NCI-H345 treated with DMSO at 0.1 percent for 48 hours (cell line): ENCODE measurements around the gene CAPZA2.
"Not testable (repeated sequence)": the region's sequence is repeated elsewhere in the genome, so short reads cannot be mapped to it uniquely, and the experiment has no call there.

Experiments used
- DNase-seq: peaks from one replicate; lab custom pipeline; 2025; ENCODE audit not compliant: unreplicated experiment; lab: John Stamatoyannopoulos, UW

Gene CAPZA2

DNA sequence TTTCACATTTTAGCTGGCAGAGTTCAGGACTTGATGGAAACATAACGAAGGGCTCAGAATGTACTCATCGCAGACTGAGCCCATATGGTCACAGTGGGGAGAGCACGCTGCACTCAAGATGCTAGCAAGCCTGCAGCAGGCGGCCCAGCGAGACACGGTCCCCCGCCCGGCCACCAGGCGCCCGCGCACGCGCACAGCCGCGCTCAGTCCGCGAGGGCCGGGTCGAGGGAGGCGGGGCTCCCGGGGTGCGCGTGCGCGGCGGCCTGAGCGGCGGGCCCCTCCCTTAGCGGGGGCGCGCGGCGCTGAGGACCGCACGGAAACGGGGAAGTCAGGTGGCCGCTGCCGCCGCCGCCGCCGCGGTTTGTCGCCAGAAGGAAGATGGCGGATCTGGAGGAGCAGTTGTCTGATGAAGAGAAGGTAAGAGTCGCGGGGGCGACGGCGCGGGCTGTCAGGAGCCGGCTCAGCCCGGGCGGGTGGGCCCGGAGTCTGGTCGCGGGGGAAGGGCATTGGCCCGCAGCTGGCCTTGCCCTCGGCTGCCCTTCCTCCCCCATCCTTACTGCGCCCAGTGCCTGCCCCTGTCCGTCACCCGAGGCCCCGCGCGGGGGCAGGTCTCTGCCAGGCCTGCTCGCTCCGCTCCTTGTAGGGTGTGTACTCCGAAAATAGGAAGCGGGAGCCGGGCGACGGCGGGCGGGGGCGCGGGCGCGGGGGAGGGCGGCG, at the start of gene CAPZA2:
TSS of gene CAPZA2 (plus strand) at position 354 of the 717 bp plus-strand sequence. CDS start at position 379, 25 bp downstream.
- DNase-seq, result peak; percentile 92

DNA sequence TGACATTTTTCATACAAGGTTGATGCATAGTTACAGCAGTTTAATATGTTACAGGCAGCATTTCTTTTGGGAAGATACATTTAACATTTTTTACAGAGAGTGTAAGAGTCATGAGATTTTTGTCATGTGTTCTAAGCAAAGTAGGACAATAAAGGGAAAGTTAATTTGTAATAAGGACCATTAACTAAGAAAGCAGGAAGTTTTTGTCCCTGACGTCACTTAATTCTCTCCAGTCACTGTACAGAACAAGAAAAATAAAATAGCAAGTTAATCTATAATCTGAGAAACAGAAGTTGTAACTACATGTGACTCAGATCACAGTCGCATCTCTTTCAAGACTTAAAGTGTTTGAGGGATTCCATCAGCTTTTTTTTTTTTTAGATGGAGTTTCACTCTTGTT, 49.5 kb upstream of the CAPZA2 start:
- no peak for DNase-seq

DNA sequence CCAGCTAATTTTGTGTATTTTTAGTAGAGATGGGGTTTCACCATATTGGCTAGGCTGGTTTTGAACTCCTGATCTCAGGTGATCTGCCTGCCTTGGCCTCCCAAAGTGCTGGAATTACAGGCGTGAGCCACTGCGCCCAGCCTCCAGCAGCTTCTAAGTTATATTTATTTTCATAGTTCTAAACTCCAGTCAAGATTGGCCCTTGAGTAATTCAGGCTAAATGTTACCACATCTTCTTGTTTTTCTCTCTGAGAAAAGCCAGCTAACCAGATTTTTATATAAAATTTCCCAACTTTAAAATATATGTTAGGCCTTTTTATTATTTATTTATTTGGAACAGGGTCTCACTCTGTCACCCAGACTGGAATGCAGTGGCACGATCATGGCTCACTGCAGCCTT, 49.0 kb upstream of the CAPZA2 start:
- not testable (repeated sequence) for DNase-seq

DNA sequence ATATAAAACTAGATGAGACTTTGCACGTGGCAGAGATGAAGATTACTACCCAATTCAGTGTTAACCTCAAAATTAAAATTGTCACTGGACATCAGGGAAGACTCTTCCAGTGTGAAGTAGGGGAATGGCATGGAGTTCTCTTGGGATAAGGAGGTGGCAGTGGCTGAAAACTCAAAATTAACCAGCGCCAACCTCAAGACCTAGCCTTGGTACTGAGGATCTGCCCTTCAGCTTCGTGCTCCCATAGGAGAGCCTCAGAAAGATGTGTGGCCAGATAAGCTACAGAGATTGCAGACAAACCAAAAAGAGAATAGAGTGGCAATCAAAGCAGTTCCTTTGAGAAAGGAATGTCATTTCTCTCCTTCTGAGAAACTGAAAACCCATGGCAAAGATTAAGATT, 47.3 kb upstream of the CAPZA2 start:
- DNase-seq, result no peak

DNA sequence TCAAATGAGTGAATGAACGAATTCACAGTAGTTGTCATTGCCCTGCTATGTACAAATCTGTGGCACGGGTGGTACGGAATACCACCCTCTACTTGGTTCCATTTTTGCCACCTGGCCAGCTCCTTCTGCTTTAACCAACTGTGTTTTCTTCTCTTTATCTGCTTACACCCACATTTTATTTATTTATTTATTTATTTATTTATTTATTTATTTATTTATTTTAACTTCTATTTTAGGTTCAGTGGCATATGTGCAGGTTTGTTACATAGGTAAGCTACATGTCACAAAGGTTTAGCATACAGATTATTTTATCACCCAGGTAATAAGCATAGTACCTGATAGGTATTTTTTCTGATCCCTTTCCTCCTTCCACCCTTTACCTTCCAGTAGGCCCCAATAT, 42.2 kb upstream of the CAPZA2 start:
- no peak for DNase-seq

DNA sequence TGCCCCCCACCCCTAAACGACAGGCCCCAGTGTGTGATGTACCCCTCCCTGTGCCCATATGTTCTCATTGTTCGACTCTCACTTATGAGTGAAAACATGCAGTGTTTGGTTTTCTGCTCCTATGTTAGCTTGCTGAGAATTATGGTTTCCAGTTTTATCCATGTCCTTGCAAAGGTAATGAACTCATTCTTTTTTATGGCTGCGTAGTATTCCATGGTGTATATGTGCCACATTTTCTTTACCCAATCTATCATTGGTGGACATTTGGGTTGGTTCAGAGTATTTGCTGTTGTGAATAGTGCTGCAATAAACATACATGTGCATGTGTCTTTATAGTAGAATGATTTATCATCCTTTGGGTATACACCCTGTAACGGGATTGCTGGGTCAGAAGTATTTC, 40.7 kb upstream of the CAPZA2 start:
- DNase-seq, result not testable (repeated sequence)

DNA sequence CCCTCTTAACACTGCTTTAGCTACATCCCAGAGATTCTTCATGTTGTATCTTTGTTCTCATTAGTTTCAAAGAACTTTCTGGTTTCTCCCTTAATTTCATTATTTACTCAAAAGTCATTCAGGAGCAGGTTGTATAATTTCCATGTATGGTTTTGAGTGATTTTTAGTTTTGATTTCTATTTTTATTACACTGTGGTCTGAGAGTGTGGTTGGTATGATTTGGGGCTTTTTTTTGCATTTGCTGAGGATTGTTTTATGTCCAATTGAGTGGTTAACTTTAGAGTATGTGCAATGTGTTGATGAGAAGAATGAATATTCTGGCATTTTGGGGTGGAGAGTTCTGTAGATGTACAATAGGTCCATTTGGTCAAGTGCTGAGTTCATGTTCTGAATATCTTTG, 37.9 kb upstream of the CAPZA2 start:
- no peak for DNase-seq

DNA sequence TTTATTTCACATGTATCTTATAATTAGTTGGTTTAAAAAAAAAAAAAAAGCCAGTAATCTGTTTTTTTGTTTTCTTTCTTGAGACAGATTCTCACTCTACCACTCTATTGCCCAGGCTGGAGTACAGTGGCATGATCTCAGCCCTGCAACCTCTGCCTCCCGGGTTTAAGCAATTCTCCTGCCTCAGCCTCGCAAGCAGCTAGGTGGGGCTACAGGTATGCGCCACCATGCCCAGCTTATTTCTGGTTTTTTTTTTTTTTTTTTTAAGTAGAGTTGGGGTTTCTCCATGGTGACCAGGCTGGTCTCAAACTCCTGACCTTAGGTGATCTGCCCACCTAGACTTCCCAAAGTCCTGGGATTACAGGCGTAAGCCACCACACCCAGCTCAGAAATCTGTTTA, 34.1 kb upstream of the CAPZA2 start:
- DNase-seq, result no peak

DNA sequence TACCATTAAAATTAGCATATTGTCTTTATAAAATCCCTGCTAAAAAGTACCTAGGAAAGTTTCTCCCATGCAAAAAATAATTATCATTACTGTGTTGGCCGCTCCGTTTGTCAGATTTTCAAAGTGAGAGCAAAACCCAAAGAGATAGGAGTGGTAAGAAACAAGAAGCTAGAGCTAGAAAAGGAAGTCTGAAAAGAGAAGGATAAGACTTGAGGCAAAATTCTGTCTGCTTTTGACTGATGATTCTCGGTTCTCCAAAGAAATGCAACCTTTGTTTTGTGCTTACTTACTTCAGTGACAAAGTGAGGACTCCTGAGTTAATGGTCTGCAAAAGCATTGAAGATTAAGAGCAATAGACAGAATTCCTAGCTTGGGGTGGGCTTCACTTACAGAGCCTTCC, 33.3 kb upstream of the CAPZA2 start:
- no peak for DNase-seq

DNA sequence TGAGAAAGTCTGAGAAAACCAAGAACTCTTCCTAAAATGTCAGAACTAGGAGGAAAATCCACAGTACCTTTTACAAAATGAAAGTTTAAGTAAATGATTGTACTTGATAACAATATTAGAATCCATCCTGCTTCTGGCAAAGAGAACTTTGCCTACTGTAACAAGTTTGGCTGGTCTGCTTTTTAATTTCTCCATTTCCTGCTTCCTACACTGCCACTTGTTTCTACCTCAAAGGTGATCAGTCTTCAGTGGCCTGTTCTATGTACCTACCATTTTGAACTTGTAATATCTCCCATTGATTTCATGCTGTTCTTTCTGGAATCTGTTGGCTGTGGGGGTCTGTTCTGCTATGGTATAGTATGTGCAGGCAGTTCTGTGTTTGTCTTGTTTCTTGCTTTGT, 32.9 kb upstream of the CAPZA2 start:
- no peak for DNase-seq

DNA sequence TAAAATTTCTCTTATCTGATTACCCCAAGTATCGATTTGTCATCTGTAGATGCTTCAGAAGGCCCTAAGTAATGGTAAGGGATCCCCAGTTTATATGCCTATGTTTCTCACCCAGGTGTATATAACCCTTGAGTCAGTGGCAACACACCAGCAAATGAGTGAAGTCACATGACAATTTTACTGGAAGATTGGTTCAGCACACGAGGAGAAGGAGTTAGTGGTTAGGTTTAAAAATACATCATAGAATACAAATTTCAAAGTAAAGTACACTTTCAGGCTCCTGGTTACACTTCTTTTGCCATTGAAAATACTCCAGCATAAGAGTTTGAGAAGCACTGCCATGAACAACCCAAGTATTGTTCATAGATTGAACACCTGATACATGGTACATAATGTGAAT, 29.7 kb upstream of the CAPZA2 start:
- DNase-seq, result no peak

DNA sequence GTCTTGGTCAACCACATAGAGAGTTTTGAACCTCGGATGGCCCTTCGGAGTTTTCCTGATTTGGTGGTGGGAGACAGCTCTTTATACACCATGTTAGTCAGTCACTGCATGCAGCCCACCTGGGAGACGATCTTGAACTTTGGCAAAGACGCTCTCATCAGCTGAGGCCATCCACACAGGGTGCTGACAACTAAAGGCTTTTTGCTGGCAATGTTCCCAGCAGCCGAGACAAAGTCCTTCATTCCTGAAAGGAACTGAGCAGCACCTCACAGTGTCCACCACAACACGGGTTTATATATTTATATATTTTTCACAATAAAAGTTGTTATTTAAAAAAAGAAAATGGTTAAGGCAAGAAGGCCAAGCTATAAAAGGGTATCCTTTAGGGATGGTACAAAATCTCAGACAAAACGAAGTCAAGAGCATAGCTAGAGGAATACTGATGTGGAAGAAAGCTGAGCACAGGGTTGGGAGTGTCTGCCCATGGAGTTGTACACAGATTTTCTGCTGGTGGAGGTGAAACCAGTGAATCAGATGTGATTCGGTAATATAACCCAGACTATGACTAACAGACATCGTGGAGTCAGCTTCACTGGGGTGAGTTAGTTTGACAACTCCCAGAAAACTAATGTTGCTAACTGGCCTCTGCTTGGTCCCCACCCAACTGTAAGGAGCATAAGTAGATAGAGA, 27.4 kb upstream of the CAPZA2 start:
- no peak for DNase-seq

DNA sequence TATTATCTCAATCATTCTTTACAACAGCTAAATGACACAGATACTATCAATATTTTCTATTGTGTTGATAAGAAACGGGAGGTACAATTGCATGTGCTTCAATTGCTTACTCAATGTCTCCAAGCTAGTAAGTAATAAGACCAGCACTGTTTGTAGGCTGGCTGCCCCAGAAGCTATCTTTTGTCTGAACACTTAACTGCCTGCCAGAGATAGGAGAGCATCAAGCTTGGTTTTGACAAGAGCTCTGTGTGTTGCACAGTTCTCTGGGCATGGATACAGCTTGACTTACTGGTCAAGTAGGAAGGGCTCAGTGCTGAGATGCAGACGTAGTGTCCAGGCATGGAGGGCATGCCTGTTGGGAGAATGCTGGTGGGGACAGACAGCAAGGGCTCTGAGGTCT, 26.3 kb upstream of the CAPZA2 start:
- DNase-seq, result no peak

DNA sequence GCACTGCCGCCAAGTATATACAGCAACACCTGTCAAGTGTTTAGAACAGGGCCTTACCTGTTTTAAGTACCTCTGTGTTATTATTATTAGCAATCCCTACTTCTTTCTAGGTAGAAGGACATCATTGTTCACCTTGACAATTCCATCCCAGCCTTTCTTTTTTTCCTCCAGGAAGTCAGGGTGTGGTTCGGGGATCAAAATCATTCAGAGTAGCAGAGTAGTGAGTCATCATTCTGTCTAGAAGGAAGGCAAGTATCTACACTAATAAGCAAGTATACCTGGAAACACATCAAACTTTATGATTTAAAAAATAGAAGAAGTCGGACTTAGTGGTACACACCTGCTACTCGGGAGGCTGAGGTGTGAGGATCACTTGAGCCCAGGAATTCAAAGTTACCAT, 25.5 kb upstream of the CAPZA2 start:
- no peak for DNase-seq

DNA sequence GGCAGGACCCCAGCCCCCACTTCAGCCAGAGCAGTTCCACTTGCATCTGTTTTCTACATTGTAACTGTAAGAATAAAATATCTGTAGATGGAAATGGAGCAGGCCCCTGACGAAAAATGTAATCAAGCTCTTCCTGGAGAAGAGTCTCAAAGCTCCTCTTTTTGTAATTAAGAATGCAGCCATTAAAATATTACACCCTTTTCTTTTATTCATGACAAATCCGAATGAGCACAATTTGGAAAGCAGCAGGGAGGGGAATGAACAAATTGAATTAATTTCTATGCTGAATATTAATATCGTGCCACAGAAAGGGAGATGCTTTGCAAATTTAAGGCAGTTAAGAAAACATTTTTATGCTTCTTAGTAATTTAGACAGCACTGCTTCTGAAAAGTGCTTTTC, 24.8 kb upstream of the CAPZA2 start:
- DNase-seq, result no peak

DNA sequence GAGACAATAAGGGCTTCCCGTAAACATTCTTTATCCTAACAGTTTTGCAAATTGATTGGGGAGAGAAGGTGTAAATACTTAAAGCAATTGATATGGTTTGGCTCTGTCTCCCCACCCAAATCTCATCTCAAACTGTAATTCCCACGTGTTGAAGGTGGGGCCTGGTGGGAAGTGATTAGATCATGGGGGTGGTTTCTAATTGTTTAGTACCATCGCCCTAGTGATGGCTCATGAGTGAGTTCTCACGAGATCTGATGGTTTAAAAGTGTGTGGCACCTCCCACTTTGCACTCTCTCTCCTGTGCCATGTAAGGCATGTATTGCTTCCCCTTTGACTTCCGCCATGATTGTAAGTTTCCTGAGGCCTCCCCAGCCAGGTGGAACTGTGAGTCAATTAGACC, 22.1 kb upstream of the CAPZA2 start:
- no peak for DNase-seq

DNA sequence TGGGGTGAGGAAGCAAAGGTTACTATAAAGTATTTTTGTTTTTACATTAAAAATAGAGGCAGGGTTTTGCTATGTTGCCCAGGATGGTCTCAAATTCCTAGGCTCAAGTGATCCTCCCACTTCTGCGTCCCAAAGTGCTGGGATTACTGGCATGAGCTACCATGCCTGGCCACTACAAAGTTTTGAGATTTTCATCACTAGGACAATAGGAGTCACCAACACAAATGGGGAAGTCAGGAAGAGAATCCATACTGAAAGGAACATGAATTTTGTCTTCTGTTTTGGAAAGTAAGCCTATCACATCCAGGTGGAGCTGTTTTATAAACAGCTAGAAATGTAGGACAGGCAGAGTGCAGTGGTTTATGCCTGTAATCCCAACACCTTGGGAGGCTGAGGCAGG, 20.0 kb upstream of the CAPZA2 start:
- DNase-seq, result no peak

DNA sequence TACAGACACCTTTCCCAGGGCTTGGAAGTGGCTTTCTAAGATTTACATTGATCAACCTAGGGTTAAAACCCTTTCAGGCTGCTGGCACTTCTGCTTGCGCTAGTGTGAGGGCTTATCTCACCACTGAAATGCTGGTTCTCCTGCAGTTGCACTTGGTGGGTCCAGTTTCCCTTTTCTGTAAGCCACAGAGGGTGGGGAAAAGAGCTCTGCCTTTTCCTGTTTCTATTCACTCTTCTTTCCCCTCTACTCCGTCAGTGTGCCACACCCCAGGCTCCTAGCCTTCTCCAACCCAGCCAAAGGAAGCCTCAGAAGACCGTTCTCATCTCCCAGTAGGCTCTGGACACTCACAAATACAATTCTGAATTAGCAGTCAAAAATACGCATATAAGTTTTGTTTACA, 19.0 kb upstream of the CAPZA2 start:
- DNase-seq, result no peak

DNA sequence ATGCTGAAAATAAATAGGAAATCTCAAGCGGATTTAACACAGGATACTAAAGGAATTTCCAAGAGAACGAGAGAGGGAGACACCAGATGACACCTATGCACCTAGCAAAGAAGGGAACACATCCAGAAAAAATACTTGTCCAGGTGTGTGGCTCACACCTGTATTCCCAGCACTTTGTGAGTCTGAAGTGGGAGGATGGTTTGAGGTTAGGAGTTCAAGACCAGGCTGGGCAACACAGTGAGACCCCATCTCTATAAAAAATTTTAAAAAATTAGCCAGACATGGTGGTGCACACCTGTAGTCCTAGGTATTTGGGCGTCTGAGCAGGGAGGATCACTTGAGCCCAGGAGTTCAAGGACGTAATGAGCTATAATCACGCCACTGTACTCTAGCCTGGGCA, 11.2 kb upstream of the CAPZA2 start:
- no peak for DNase-seq

DNA sequence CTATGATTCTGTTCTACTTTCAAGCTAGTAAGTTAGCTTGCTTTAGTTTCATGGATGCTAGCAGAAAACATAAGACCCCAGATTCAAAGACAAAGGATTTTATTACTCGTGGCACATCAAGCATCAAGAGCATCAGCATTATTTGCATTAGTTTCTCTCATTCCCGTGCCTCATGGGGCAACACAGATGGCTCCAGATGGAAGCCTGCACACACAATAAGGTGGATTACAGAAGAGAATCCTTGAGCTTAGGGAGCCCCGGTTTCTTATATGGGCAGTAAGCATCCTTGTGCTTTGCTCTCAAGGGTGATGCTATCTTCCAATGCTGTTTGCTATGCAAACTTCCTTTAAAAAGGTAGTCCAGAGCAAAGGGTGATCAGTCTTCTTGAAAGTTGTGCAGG, 10.7 kb upstream of the CAPZA2 start:
- DNase-seq, result no peak

DNA sequence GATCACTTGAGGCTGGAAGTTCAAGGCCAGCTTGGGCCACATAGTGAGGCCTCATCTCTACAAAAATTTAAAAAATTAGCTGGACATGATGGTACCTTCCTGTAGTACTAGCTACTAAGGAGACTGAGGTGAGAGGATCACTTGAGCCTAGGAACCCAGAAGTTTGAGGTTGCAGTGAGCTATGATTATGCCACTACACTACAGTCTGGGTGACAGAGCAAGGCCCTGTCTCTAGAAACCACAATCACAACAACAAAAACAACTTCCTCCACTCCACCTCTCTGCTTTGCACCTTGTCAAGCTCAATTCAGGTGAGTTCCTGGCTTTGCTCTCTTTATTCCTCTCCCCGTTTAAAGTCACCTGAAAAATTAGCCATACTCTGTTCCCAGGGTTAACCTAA, 8.3 kb upstream of the CAPZA2 start:
- DNase-seq, result no peak

DNA sequence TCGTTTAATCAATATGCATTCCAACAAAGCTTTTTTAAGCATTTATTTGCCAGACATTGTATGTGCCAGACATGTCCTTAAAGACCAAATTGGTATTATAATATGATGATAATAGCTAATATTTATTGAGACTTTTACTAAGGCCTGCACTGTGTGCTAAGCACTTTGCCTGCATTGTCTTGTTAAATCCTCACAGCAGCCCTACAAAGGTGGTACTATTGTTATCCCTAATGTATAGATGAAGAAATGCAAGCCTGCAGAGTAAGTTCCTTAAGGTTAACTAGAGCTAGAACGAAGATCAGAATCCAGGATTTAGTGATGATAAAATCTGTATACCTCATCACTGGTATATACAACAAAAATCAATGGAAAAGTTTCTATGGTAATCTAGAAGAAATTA, 5.3 kb upstream of the CAPZA2 start:
- DNase-seq, result no peak

DNA sequence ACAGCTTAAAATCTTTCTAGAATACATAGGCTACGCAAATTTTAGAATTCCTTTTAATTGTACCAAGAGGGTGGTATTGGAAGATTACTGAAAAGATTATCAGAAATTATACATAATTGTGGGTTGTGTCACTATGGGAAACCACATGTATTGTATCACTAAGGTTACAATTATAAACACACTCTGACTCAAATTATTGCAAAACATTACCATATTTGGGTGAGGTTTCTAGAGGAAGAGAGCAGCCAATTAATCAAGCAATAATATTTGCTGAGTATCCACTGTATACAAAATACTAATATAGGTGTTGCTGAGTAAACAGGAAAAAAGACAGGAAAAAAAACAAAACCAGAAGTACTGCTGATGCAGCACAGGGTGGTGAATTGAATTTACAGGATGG, 3.1 kb upstream of the CAPZA2 start:
- DNase-seq, result no peak
